Measurements from ENCODE around the gene IFNA16. TPM values are rescaled to one million over a fixed set of nuclear protein-coding genes. Genes with fewer than 3 reads are reported as not detected.
"Not testable (repeated sequence)": the region's sequence is repeated elsewhere in the genome, so short reads cannot be mapped to it uniquely, and the experiment has no call there.

The IFNA16 gene
- not detected in 2 replicates for total RNA-seq

DNA sequence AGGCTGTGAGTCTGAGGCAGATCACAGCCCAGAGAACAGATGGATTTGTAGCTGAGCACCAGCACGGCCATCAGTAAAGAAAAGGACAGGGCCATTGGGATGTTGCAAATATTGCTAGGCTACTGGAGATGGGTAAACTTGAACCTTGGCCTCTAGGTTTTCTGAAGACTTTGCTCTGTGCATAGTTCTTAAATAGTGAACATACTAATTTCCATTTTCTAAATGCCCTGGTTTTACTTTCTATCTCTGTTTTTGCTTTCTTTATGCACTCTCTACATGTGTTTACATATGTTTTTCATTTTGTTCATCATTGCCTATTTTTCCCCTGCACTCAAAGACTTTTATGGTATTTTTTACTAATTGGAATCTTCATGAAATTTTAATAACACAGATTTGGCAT is at the start of gene IFNA16:
TSS of gene IFNA16 (minus strand) at position 101 of the 400 bp plus-strand sequence. CDS start at position 95, 6 bp downstream.
- intact Hi-C loops (cut with micrococcal nuclease) = loop anchor here (10.0 kb wide), 1 partner anchor 238 kb away; no protein-coding TSS in a partner anchor

DNA sequence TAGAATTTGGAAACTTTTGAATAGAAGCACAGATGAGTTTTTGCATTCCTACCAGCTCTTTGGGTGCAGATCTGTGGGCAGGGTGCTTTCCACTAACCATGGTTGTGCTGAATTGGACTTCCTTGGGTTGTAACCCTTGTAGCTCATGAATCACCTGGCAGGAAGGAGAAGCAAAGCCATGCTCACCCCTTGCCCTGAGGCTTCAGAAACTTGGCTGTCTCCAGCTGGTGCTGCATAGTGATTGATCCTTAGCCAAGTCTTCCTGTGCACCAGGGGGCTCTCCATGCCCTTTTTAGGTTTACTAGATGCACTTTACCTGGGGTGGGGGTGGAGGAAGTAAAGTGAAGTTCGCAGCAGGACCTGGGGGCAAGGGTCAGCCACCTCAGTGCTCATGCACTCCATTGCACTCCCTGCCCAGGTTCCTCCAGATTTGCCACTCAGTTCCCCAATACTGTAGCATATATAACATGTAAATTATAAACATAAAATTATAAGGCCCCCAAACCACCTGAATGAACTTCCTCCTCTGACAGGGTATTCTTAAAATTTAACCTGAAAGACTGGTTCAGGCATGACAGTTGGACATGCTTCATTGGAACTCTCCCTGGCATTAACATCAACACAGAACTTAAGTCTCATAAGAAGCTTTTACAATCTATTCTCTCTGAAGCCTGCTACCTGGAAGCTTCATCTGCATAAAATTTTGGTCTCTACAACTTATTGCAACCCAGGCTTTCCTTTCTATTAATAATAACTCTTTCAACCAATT is 48.5 kb upstream of the IFNA16 start:
- intact Hi-C loops (cut with micrococcal nuclease) = no loop called here

DNA sequence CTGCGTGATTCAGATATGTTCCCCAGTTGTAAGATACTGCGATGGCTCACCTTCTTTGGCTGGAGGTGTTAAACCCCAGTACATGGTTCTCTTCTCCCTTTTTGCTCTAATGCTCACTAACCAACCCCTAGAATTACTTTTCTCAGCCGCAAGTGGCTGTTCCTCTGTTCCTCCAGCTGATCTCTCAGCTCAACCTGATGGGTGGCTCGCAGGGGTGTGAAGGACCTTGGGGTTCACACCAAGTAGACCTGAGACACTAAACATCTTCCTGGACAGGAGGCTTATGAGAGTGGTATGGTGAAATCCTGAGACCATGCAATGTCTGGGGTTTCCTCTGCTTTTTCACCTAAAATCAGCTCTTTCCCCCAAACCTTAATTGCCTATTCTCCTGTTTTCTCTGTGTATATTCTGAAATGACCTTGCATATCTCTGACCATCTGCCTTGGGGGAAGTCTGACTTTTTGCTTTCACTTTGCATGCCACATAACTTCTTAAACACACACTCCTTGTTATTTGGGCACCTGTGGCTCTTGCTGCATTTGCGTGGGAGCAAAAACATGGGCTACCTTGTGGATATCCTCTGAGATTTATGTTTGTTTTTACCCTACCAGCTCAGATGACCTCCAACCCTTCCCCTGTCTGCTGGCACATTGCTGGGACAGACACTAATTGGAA is 38.6 kb upstream of the IFNA16 start:
- intact Hi-C loops (cut with micrococcal nuclease) = no loop called here

DNA sequence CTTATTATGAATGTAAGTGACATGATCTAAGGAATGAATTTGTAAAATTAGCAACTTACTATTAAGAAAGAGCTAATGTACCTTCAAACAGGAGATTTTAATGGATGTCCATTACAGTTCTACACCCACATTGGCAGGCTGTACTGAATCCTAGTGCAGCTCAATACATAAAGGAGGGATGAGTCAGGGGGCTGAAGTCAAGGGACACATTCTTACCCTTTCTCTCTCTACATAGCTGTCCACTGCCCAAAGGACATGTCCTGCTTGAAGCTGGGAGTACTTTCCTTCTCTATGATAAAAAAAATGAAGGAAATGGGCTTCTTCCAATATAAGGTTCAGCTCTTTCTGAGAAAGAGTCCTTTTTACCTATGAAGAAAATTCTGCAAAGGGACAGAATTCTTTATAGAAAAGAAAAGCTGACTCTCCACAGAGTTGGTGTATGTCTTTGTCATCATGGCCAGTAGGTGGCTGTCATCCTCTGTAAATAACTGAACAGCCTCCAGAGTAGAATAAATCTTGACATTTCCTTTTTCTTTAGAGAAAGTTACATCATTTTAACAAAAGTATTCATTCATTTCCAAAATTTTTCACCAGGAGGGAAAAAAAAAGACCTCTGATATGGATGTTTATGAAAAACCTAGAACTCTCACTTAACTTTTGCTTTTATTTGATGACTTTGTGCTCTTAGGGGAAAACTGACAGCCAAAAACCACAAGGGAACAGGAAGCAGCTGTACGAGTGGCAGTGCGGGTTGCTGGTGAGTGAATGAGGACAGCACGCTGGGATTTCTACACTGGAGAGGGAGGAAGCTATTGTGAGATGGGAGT is 35.8 kb upstream of the IFNA16 start:
- intact Hi-C loops (cut with micrococcal nuclease) = no loop called here

DNA sequence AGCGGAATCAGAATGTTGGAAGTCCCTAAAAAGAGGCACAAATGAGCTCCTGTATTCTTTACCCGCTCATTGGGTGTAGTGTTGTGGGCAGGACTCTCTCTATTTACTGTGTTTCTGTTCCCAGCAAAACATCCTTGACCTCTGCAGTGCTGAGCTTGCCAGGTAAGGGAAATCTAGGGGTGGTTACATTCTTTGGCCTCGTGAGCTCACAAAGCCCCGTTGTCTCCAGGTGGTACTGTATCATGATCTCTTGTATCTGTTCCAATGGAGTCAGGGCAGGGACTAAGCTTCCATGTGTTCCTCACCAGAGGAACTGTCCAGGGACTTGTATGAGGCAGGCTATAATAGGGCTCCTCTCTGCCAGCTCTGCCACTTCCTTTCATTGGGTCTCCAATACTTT is 34.5 kb upstream of the IFNA16 start:
- intact Hi-C loops (cut with micrococcal nuclease) = no loop called here

DNA sequence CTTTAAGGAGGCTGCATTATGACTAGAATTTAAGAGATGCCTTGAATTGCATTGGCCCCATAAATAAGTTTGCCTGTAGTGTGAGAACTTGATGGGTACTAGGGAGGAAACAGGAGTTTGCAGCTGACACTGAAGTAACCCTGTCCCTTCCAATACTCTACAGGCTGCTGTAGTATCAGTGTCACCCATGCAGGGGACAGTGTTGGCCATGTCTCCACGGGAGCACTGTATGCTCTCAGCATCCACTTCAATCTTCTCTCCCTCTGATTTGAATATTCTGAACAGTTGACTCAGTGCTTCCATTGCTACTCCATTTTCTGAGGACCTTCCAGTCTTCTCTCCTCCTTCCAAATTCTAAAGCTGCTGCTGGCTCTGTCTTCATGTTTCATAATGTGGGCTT is 34.1 kb upstream of the IFNA16 start:
- intact Hi-C loops (cut with micrococcal nuclease) = no loop called here

DNA sequence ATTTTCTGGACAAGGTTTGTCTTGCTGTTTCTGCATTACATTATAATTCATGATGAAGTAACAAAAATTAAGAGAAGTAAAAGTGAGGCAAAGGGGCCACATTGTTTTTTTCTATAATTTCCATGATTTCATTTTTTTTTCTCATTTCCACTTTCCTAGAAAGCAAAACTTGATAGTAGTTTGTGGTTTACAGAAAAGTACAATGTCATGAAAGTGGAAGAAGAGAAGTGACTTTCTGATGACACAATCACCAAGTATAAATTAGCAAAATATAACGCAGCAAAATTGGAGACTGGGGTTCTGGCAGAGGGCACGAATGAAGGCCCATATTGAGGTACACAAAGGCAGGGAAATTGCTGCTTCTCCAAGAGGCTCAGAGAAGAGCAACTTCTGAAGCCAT is 27.7 kb upstream of the IFNA16 start:
- intact Hi-C loops (cut with micrococcal nuclease) = no loop called here

DNA sequence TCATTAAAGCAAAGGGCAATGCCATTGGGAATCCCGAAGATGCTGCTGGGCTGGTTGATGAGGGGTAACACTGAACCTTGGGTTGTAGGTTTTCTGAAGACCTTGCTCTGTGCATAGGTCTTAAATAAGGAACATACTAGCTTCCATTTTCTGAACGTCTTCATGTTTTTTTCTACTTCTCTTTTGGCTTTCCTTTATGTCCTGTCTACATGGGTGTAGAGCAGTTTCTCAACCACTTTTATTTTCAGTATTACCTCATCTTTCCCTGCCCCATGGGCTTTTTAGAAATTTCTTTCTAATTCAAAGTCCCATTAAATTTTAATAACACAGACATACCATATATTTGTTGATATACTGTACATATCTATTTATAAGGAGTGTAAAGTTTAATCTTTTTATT is 22.8 kb upstream of the IFNA16 start, which contains the start of gene IFNA14:
TSS of gene IFNA14 (minus strand) at position 95 of the 400 bp plus-strand sequence. CDS start at position 25, 70 bp downstream.
- intact Hi-C loops (cut with micrococcal nuclease) = loop anchor here (5.0 to 10.0 kb wide), 2 partner anchors 77 to 155 kb away; no protein-coding TSS in a partner anchor

DNA sequence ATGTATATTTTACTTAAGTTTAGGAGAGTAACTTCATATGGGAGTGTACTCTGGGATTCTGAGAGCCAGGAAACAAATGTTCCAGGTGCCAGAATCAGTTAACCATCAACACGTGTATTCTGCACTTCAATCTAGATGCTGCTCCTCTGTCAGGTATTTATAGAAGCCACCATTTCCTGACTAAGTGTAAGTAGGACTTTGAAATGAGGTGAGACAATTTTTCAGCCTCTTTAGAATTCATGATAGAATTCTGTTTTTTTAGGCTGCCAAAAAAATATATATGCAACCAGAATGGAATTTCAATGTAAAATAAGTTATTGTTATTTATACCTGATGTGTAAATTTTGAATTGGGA is 19.2 kb upstream of the IFNA16 start:
- intact Hi-C loops (cut with micrococcal nuclease) = loop anchor here (5.0 to 10.0 kb wide), 2 partner anchors 81 to 158 kb away; no protein-coding TSS in a partner anchor

DNA sequence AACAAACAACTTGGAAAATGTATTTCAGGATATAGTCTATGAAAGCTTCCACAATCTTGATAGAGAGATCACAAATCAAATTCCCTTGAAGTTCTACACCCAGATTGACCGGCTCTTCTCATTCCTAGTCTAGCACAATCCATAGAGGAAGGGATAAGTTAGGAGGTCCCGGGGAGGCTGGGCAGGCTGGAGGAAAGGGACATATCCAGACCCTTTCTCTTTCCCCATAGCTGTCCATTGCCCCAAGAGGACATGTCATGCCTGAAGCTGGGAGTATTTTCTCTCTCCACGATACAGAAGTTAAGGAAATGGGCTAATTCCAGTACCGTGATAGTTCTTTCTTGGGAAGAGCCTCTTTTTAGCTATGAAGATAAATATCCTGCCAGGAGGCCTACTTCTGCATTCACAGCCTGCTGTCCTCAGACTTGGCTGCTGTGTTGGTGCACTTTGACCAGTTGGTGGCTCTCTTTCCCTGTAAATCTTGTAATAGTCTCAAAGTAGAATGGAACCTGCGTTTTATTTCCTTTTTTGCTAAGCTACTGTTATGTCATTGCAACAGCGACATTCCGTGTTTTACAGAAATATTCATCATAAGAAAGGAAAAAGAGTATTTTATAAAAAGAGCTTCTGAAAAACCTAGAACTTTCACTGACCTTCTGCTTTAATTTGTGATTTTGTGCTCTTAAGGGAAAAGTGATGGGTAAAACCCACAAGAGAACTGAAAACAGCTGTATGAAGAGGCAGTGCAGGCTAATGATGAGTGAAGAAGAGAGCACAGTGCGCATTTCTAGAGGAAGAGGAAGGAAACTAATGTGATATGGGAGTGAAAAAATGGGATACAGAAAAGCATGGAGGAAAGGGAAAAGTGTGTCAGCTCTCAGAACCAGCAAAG is 18.6 kb upstream of the IFNA16 start:
- intact Hi-C loops (cut with micrococcal nuclease) = loop anchor here (1.0 to 10.0 kb wide), 3 partner anchors 82 to 554 kb away; no protein-coding TSS in a partner anchor

DNA sequence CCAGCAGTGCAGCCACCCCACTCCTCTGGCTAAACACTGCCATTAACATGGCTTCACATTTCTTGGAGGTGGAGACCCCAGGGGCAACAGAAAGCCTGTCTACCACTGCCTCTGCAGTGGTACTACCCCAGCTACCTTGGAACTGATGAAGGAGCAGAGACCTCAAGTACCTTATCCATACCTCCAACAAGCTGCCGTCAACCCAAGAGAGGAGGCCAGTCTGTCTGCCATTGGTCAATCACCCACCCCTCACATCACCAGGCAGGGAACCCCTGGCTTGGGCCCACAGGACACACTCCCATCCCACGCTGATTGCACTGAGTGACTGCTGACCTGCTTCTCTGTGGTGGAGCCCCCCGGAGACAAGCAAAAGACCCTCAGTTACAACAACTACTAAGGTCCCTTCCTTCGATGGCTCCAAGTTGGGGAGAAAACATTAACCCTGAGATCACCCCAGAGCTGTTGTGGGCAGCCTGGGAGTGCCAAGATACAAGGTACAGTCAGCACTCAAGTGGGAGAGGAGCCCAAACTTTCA is 17.1 kb upstream of the IFNA16 start:
- intact Hi-C loops (cut with micrococcal nuclease) = loop anchor here (10.0 kb wide), 1 partner anchor 161 kb away; no protein-coding TSS in a partner anchor

DNA sequence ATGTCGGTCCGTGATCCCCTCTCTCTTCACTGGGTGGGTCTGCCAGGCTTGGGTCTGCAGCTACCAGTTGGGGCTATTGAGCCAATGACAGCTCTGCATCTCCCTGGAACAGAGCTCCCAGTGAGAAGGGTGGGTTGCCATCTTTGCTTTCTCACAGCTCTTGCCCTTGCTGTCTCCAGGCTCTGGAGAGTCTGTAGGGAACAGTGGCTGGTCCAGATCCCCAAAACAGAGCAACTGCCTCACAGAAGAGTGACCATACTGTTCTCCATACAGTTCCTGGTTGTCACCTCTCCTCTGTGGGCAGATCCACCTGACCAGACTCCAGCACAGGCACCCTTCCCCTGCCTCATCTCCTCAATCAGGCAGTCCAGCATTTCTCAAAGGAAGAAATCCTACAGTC is 16.1 kb upstream of the IFNA16 start:
- intact Hi-C loops (cut with micrococcal nuclease) = loop anchor here (10.0 kb wide), 1 partner anchor 162 kb away; no protein-coding TSS in a partner anchor

DNA sequence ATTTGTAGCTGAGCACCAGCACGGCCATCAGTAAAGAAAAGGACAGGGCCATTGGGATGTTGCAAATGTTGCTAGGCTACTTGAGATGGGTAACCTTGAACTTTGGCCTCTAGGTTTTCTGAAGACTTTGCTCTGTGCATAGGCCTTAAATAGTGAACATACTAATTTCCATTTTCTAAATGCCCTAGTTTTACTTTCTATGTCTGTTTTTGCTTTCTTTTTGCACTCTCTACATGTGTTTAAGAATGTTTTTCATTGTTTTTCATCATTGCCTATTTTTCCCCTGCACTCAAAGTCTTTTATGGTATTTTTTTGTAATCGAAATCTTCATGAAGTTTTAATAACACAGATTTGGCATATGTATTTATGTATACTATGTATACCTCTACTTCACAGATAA is 11.0 kb upstream of the IFNA16 start, which contains the start of gene IFNA17:
TSS of gene IFNA17 (minus strand) at position 101 of the 400 bp plus-strand sequence. CDS start at position 52, 49 bp downstream.
- intact Hi-C loops (cut with micrococcal nuclease) = no loop called here

DNA sequence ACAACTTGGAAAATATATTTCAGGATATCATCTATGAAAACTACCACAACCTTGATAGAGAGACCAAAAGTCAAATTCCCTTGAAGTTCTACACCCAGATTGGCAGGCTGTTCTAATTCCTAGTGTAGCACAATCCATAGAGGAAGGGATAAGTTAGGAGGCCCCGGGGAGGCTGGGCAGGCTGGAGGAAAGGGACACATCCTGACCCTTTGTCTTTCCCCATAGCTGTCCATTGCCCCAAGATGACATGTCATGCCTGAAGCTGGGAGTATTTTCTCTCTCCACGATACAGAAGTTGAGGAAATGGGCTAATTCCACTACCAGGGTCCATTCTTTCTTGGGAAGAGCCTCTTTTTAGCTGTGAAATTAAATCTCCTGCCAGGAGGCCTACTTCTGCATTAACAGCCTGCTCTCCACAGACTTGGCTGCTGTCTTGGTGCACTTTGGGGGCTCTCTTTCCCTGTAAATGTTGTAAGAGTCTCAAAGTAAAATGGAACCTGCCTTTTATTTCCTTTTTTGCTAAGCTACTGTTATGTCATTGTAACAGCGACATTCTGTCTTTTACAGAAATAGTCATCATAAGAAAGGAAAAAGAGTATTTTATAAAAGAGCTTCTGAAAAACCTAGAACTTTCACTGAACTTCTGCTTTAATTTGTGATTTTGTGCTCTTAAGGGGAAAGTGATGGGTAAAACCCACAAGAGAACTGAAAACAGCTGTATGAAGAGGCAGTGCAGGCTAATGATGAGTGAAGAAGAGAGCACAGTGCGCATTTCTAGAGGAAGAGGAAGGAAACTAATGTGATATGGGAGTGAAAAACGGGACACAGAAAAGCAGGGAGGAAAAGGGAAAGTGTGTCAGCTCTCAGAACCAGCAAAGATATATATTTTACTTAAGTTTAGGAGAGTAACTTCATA is 3.4 kb downstream of the IFNA16 start:
- intact Hi-C loops (cut with micrococcal nuclease) = loop anchor here (10.0 kb wide), 1 partner anchor 241 kb away; no protein-coding TSS in a partner anchor

DNA sequence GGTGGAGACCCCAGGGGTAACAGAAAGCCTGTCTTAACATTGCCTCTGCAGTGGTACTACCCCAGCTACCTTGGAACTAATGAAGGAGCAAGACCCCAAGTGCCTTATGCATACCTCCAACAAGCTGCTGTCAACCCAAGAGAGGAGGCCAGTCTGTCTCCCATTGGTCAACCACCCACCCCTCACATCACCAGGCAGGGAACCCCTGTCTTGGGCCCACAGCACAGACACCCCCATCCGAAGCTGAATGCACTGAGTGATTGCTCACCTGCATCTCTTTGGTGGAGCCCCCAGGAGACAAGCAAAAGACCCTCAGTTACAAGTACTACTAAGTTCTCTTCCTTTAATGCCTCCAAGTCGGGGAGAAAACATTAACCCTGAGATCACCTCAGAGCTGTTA is 5.0 kb downstream of the IFNA16 start:
- intact Hi-C loops (cut with micrococcal nuclease) = loop anchor here (10.0 kb wide), 1 partner anchor 243 kb away; no protein-coding TSS in a partner anchor

DNA sequence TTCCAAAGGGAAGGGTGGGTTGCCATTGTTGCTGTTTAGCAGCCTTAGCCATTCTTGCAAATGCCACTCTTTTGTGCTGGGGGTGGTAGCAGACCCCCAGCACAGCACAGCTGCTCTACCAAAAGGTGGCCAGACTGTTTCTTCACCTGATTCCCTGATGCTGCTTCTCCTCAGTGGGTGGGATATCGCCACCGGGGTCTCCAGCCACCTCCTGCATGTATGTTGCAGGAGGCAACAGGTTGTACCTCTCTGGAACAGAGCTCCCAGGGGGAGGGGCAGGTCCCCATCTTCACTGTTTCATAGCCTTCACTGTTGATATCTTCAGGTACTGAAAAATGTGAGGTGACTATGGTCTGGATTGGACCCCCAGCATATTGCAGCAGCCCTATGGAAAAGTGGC is 6.3 kb downstream of the IFNA16 start:
- intact Hi-C loops (cut with micrococcal nuclease) = loop anchor here (10.0 kb wide), 1 partner anchor 244 kb away; no protein-coding TSS in a partner anchor

DNA sequence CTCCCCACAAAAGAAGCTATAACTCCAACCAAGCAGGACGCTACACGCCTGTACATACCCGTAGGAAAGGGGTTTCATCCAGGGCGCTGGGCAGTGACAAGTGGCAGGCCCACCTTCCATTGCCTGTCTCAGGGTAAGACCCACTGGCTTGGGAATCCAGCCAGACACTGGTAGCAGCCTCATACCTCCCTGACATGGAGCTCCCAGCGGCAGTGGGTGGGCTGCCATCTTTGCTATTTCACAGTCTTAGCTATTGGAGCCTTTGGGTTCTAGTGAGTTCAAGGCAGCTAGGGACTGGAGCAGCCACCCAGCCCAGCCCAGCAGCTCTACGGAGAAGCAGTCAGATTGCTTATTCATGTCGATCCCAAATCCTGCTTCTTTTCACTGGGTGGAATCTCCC is 6.8 kb downstream of the IFNA16 start:
- intact Hi-C loops (cut with micrococcal nuclease) = loop anchor here (10.0 kb wide), 1 partner anchor 244 kb away; no protein-coding TSS in a partner anchor

DNA sequence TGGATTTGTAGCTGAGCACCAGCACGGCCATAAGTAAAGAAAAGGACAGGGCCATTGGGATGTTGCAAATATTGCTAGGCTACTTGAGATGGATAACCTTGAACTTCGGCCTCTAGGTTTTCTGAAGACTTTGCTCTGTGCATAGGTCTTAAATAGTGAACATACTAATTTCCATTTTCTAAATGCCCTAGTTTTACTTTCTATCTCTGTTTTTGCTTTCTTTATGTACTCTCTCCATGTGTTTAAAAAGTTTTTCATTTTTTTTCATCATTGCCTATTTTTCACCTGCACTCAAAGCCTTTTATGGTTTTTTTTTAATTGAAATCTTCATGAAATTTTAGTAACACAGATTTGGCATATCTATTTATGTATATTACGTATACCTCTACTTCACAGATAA is 10.1 kb downstream of the IFNA16 start, which contains the start of gene IFNA10:
TSS of gene IFNA10 (minus strand) at position 101 of the 400 bp plus-strand sequence. CDS start at position 55, 46 bp downstream.
- intact Hi-C loops (cut with micrococcal nuclease) = not testable (repeated sequence)

Measured in T-helper 2 cell treated with Interferon-gamma antibody and Interleukin-4, amounts not matched to agents 100 ng/mL and 5 ng/mL, for 36 hours (primary cell).